ENCODE measurements around the gene AARS2.

AARS2 gene

GRCh38 chr6:44272529-44272928 lies 40.6 kb downstream of the AARS2 start:
- Histone ChIP-seq H4K8ac (ENCODE audit: low read depth, low read length) (no peak overlapping the region), H3K9ac (ENCODE audit: low read depth, low read length, poor library complexity) (no peak overlapping the region), H3K27me3 (ENCODE audit: control insufficient read depth in 3 of 3, insufficient read depth in 3 of 3, low read depth in 1 of 3, low read length in 3 of 3) (peaks cover 0 to 3% (median 0%) of the 10 kb centered on the region in 3 experiments), H2BK5ac (ENCODE audit: low read length) (no peak overlapping the region), H2BK12ac (ENCODE audit: low read length) (no peak overlapping the region), H3K4ac (ENCODE audit: low read length) (no peak overlapping the region), H4K91ac (ENCODE audit: low read depth, low read length, poor library complexity) (no peak overlapping the region), H2AK5ac (ENCODE audit: low read depth, low read length) (no peak overlapping the region), H3K4me1 (ENCODE audit: control insufficient read depth in 2 of 2, insufficient read depth in 1 of 2, low read depth in 1 of 2, low read length in 2 of 2) (peaks cover 29 to 34% of the 10 kb centered on the region in 2 donors), H2AFZ (ENCODE audit: low read length) (no peak overlapping the region), H3K27ac (replicated peaks; ENCODE audit: low read length) (no peak overlapping the region), H2BK120ac (ENCODE audit: low read depth, low read length) (peak overlapping the region; percentile 5), H3K79me1 (ENCODE audit: low read depth, low read length) (peaks cover 2% of the 10 kb centered on the region), H3K9me3 (replicated peaks in 1 of 2; ENCODE audit: control insufficient read depth in 2 of 2, insufficient read depth in 1 of 2, low read depth in 1 of 2, low read length in 2 of 2) (no peaks in the 10 kb centered on the region), H3K18ac (ENCODE audit: low read length) (no peak overlapping the region), H3K4me3 (ENCODE audit: low read length in 2 of 2) (no peak overlapping the region), H2BK15ac (ENCODE audit: low read length) (peak overlapping the region; percentile 80), H3K14ac (ENCODE audit: low read length) (no peak overlapping the region), H3K36me3 (replicated peaks in 1 of 2; ENCODE audit: control insufficient read depth in 2 of 2, insufficient read depth in 2 of 2, low read length in 2 of 2) (peaks cover 2 to 20% of the 10 kb centered on the region in 2 donors), H3K23ac (ENCODE audit: low read depth, low read length, poor library complexity) (peak overlapping the region; percentile 85), H3K4me2 (ENCODE audit: insufficient read depth, low read length, poor library complexity, severe bottlenecking) (no peak overlapping the region)
- no CpG with 5 or more reads among the region's 3 CpGs for WGBS, 2 donors (ENCODE audit: extremely low coverage in 2 of 2, insufficient read length in 2 of 2, insufficient replicate concordance in 1 of 2)
- no peak for DNase-seq (ENCODE audit: low spot score)

DNA sequence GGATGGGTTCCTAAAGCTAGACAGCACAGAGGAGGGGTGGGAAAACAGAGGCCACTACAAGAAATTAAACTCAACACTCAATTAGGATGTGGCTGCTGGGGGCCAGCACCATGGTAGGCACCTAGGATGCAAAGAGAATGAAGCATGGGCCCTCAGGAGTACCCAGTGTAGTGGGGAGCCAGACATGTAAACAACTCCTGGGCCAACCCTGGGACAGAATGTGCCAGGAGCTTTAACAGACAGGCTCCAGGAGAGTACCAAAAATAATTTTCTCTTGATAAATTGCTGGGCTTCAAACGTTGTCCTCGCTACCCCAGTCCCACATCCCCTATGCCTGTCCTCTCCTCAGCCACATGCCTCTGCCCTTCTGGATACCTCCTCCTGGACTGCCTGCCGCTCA lies 41.2 kb downstream of the AARS2 start:
- H3K27me3 ChIP-seq (ENCODE audit: control insufficient read depth in 3 of 3, insufficient read depth in 3 of 3, low read depth in 1 of 3, low read length in 3 of 3), result peaks cover 0 to 3% (median 0%) of the 10 kb centered on the region in 3 experiments
- no peak overlapping the region for H2AK5ac ChIP-seq (ENCODE audit: low read depth, low read length)
- H3K4me2 ChIP-seq (ENCODE audit: insufficient read depth, low read length, poor library complexity, severe bottlenecking), result no peak overlapping the region
- H3K36me3 ChIP-seq (replicated peaks in 1 of 2; ENCODE audit: control insufficient read depth in 2 of 2, insufficient read depth in 2 of 2, low read length in 2 of 2), result peaks cover 2 to 20% of the 10 kb centered on the region in 2 donors
- H3K4me1 ChIP-seq (ENCODE audit: control insufficient read depth in 2 of 2, insufficient read depth in 1 of 2, low read depth in 1 of 2, low read length in 2 of 2), result peaks cover 29 to 40% of the 10 kb centered on the region in 2 donors
- no peak overlapping the region for H3K4ac ChIP-seq (ENCODE audit: low read length)
- H2BK15ac ChIP-seq (ENCODE audit: low read length), result no peak overlapping the region
- no peak overlapping the region for H3K4me3 ChIP-seq (ENCODE audit: low read length in 2 of 2)
- no peak overlapping the region for H3K27ac ChIP-seq (replicated peaks; ENCODE audit: low read length)
- no peak overlapping the region for H2BK5ac ChIP-seq (ENCODE audit: low read length)
- DNase-seq (ENCODE audit: low spot score), result no peak
- H3K9ac ChIP-seq (ENCODE audit: low read depth, low read length, poor library complexity), result no peak overlapping the region
- no peak overlapping the region for H3K14ac ChIP-seq (ENCODE audit: low read length)
- peaks cover 2% of the 10 kb centered on the region for H3K79me1 ChIP-seq (ENCODE audit: low read depth, low read length)
- H4K91ac ChIP-seq (ENCODE audit: low read depth, low read length, poor library complexity), result no peak overlapping the region
- no CpG with 5 or more reads among the region's 3 CpGs for whole genome bisulfite sequencing, 2 donors (ENCODE audit: extremely low coverage in 2 of 2, insufficient read length in 2 of 2, insufficient replicate concordance in 1 of 2)
- H4K8ac ChIP-seq (ENCODE audit: low read depth, low read length), result no peak overlapping the region
- H3K18ac ChIP-seq (ENCODE audit: low read length), result peak overlapping the region; percentile 6
- H2BK120ac ChIP-seq (ENCODE audit: low read depth, low read length), result no peak overlapping the region
- no peak overlapping the region for H3K23ac ChIP-seq (ENCODE audit: low read depth, low read length, poor library complexity)
- no peaks in the 10 kb centered on the region for H3K9me3 ChIP-seq (replicated peaks in 1 of 2; ENCODE audit: control insufficient read depth in 2 of 2, insufficient read depth in 1 of 2, low read depth in 1 of 2, low read length in 2 of 2)
- no peak overlapping the region for H2AFZ ChIP-seq (ENCODE audit: low read length)
- H2BK12ac ChIP-seq (ENCODE audit: low read length), result no peak overlapping the region

- peaks cover 29 to 40% of the 10 kb centered on the region in 2 donors for H3K4me1 ChIP-seq (ENCODE audit: control insufficient read depth in 2 of 2, insufficient read depth in 1 of 2, low read depth in 1 of 2, low read length in 2 of 2)
- peak overlapping the region; percentile 72 for H3K4me2 ChIP-seq (ENCODE audit: insufficient read depth, low read length, poor library complexity, severe bottlenecking)
- peaks cover 2% of the 10 kb centered on the region for H3K79me1 ChIP-seq (ENCODE audit: low read depth, low read length)
- H3K36me3 ChIP-seq (replicated peaks in 1 of 2; ENCODE audit: control insufficient read depth in 2 of 2, insufficient read depth in 2 of 2, low read length in 2 of 2), result peaks cover 2 to 20% of the 10 kb centered on the region in 2 donors
- H2BK120ac ChIP-seq (ENCODE audit: low read depth, low read length), result no peak overlapping the region
- H3K4me3 ChIP-seq (ENCODE audit: low read length in 2 of 2), result peak overlapping the region; percentile 51 to 62
- no peaks in the 10 kb centered on the region for H3K9me3 ChIP-seq (replicated peaks in 1 of 2; ENCODE audit: control insufficient read depth in 2 of 2, insufficient read depth in 1 of 2, low read depth in 1 of 2, low read length in 2 of 2)
- peaks cover 0 to 3% (median 0%) of the 10 kb centered on the region in 3 experiments for H3K27me3 ChIP-seq (ENCODE audit: control insufficient read depth in 3 of 3, insufficient read depth in 3 of 3, low read depth in 1 of 3, low read length in 3 of 3)
- H2BK5ac ChIP-seq (ENCODE audit: low read length), result no peak overlapping the region
- H2AFZ ChIP-seq (ENCODE audit: low read length), result peak overlapping the region; percentile 75
- no peak overlapping the region for H2BK12ac ChIP-seq (ENCODE audit: low read length)
- no CpG with 5 or more reads among the region's 6 CpGs for WGBS, 2 donors (ENCODE audit: extremely low coverage in 2 of 2, insufficient read length in 2 of 2, insufficient replicate concordance in 1 of 2)
- H4K8ac ChIP-seq (ENCODE audit: low read depth, low read length), result no peak overlapping the region
- no peak overlapping the region for H3K14ac ChIP-seq (ENCODE audit: low read length)
- DNase-seq (ENCODE audit: low spot score), result no peak
- H3K4ac ChIP-seq (ENCODE audit: low read length), result no peak overlapping the region
- H3K27ac ChIP-seq (replicated peaks; ENCODE audit: low read length), result no peak overlapping the region
- peak overlapping the region; percentile 50 for H3K18ac ChIP-seq (ENCODE audit: low read length)
- H2AK5ac ChIP-seq (ENCODE audit: low read depth, low read length), result peak overlapping the region; percentile 77
- H3K9ac ChIP-seq (ENCODE audit: low read depth, low read length, poor library complexity), result no peak overlapping the region
- H2BK15ac ChIP-seq (ENCODE audit: low read length), result no peak overlapping the region
- no peak overlapping the region for H3K23ac ChIP-seq (ENCODE audit: low read depth, low read length, poor library complexity)
- H4K91ac ChIP-seq (ENCODE audit: low read depth, low read length, poor library complexity), result no peak overlapping the region
These were observed 41.8 kb downstream of the AARS2 start for GRCh38 chr6:44271406-44271723.

GRCh38 chr6:44270526-44271405 lies 42.4 kb downstream of the AARS2 start:
- H3K14ac ChIP-seq (ENCODE audit: low read length), result no peak overlapping the region
- H3K18ac ChIP-seq (ENCODE audit: low read length), result peak overlapping the region; percentile 54
- H2BK5ac ChIP-seq (ENCODE audit: low read length), result no peak overlapping the region
- WGBS, 2 donors (ENCODE audit: extremely low coverage in 2 of 2, insufficient read length in 2 of 2, insufficient replicate concordance in 1 of 2), result no CpG with 5 or more reads among the region's 90 CpGs
- H3K27me3 ChIP-seq (ENCODE audit: control insufficient read depth in 3 of 3, insufficient read depth in 3 of 3, low read depth in 1 of 3, low read length in 3 of 3), result peaks cover 0 to 3% (median 0%) of the 10 kb centered on the region in 3 experiments
- peak; percentile 68 for DNase-seq (ENCODE audit: low spot score)
- peak overlapping the region; percentile 72 for H3K4me2 ChIP-seq (ENCODE audit: insufficient read depth, low read length, poor library complexity, severe bottlenecking)
- H2BK120ac ChIP-seq (ENCODE audit: low read depth, low read length), result no peak overlapping the region
- H3K36me3 ChIP-seq (replicated peaks in 1 of 2; ENCODE audit: control insufficient read depth in 2 of 2, insufficient read depth in 2 of 2, low read length in 2 of 2), result peaks cover 2 to 20% of the 10 kb centered on the region in 2 donors
- H3K79me1 ChIP-seq (ENCODE audit: low read depth, low read length), result peaks cover 2% of the 10 kb centered on the region
- H3K9me3 ChIP-seq (replicated peaks in 1 of 2; ENCODE audit: control insufficient read depth in 2 of 2, insufficient read depth in 1 of 2, low read depth in 1 of 2, low read length in 2 of 2), result no peaks in the 10 kb centered on the region
- H2BK12ac ChIP-seq (ENCODE audit: low read length), result no peak overlapping the region
- H2AK5ac ChIP-seq (ENCODE audit: low read depth, low read length), result peak overlapping the region; percentile 77
- no peak overlapping the region for H4K91ac ChIP-seq (ENCODE audit: low read depth, low read length, poor library complexity)
- H2BK15ac ChIP-seq (ENCODE audit: low read length), result no peak overlapping the region
- no peak overlapping the region for H3K4ac ChIP-seq (ENCODE audit: low read length)
- H3K27ac ChIP-seq (replicated peaks; ENCODE audit: low read length), result no peak overlapping the region
- peaks cover 29 to 40% of the 10 kb centered on the region in 2 donors for H3K4me1 ChIP-seq (ENCODE audit: control insufficient read depth in 2 of 2, insufficient read depth in 1 of 2, low read depth in 1 of 2, low read length in 2 of 2)
- peak overlapping the region; percentile 51 to 78 for H3K4me3 ChIP-seq (ENCODE audit: low read length in 2 of 2)
- H4K8ac ChIP-seq (ENCODE audit: low read depth, low read length), result no peak overlapping the region
- H3K23ac ChIP-seq (ENCODE audit: low read depth, low read length, poor library complexity), result no peak overlapping the region
- H2AFZ ChIP-seq (ENCODE audit: low read length), result peak overlapping the region; percentile 79
- no peak overlapping the region for H3K9ac ChIP-seq (ENCODE audit: low read depth, low read length, poor library complexity)

Measured in neuronal stem cell (in vitro differentiated cells).